ENCODE measurements around the gene DDX5. TPM values are rescaled to one million over a fixed set of nuclear protein-coding genes. Genes with fewer than 3 reads are reported as not detected.
A peak's percentile ranks its signal among the peaks of the same experiment; 100 is the strongest.
"Not testable (repeated sequence)": the region's sequence is repeated elsewhere in the genome, so short reads cannot be mapped to it uniquely, and the experiment has no call there.

Gene DDX5
- total RNA-seq, 1 donor, result 302 TPM

GRCh38 chr17:64466019-64466735 lies 39.9 kb downstream of the DDX5 start:
- H3K4me3 ChIP-seq (ENCODE audit: low read depth, low read length), result no peak overlapping the region
- no peak for TF ChIP-seq CTCF (IDR thresholded peaks at IDR 0.05; ENCODE audit: insufficient read depth, low read length)
- DNase-seq (ENCODE audit: low read depth), result no peak

GRCh38 chr17:64461788-64462187 lies 44.3 kb downstream of the DDX5 start:
- no peak for DNase-seq (ENCODE audit: low read depth)
- TF ChIP-seq CTCF (IDR thresholded peaks at IDR 0.05; ENCODE audit: insufficient read depth, low read length), result no peak
- no peak overlapping the region for H3K4me3 ChIP-seq (ENCODE audit: low read depth, low read length)

GRCh38 chr17:64460955-64461354 lies 45.1 kb downstream of the DDX5 start:
- no peak for DNase-seq (ENCODE audit: low read depth)
- TF ChIP-seq CTCF (IDR thresholded peaks at IDR 0.05; ENCODE audit: insufficient read depth, low read length), result no peak
- H3K4me3 ChIP-seq (ENCODE audit: low read depth, low read length), result no peak overlapping the region

GRCh38 chr17:64459818-64460217 lies 46.3 kb downstream of the DDX5 start:
- H3K4me3 ChIP-seq (ENCODE audit: low read depth, low read length); DNase-seq (ENCODE audit: low read depth): not testable (repeated sequence)

- no peak for TF ChIP-seq CTCF (IDR thresholded peaks at IDR 0.05; ENCODE audit: insufficient read depth, low read length)
- peak; percentile 51 for DNase-seq (ENCODE audit: low read depth)
Observed at GRCh38 chr17:64459284-64459747, 46.8 kb downstream of the DDX5 start.

GRCh38 chr17:64458756-64459155 lies 47.3 kb downstream of the DDX5 start:
- TF ChIP-seq CTCF (IDR thresholded peaks at IDR 0.05; ENCODE audit: insufficient read depth, low read length), result no peak
- no peak overlapping the region for H3K4me3 ChIP-seq (ENCODE audit: low read depth, low read length)
- DNase-seq (ENCODE audit: low read depth), result no peak

More at GRCh38 chr17:64459284-64459747, 46.8 kb downstream of the DDX5 start:
- H3K4me3 ChIP-seq (ENCODE audit: low read depth, low read length), result no peak overlapping the region

- no peak for TF ChIP-seq CTCF (IDR thresholded peaks at IDR 0.05; ENCODE audit: insufficient read depth, low read length)
- no peak overlapping the region for H3K4me3 ChIP-seq (ENCODE audit: low read depth, low read length)
- peak; percentile 37 for DNase-seq (ENCODE audit: low read depth)
Observed at GRCh38 chr17:64457156-64457555, 48.9 kb downstream of the DDX5 start.
